GM23338 (cell line): Measurements from ENCODE around the gene KCNMB1.

Source experiments
- CREB1 ChIP-seq: fragments of 250-450 bp; sonication (Bioruptor Pico); IDR thresholded peaks from 2 replicates; pipeline ENCODE4 v1.5.0; 2020; ENCODE audit warnings: low read depth, mild to moderate bottlenecking, moderate library complexity
- EZH2 ChIP-seq: fragments of 200-600 bp; sonication (generic); IDR thresholded peaks from one replicate; pipeline ENCODE4 v1.8.0; 2017; ENCODE audit warnings: antibody characterized with exemption, mild to moderate bottlenecking, low read depth; ENCODE audit not compliant: unreplicated experiment
- EZH2phosphoT487 ChIP-seq: fragments of 200-600 bp; sonication (generic); IDR thresholded peaks from one replicate; pipeline ENCODE4 v1.8.1; 2018; ENCODE audit warnings: antibody characterized with exemption; ENCODE audit not compliant: unreplicated experiment
- POLR2AphosphoS5 ChIP-seq: IDR thresholded peaks from 2 replicates; pipeline ENCODE4 v1.6.1; 2016; ENCODE audit warnings: antibody characterized with exemption, low read depth
- TF ChIP-seq, protein P1 (sequence below), 2 experiments: fragments of 200-600 bp in 1 of 2; sonication (generic) in 1 of 2; conservative IDR thresholded peaks; 2 replicates each; pipeline versions ENCODE4 v1.5.1 to v1.6.1; 2016 to 2017; ENCODE audit warnings: antibody characterized with exemption in 2 of 2, low read depth in 2 of 2, mild to moderate bottlenecking in 2 of 2, moderate library complexity in 1 of 2
- TF ChIP-seq, protein P2 (sequence below): IDR thresholded peaks from one replicate; pipeline ENCODE4 v1.6.1; 2018; ENCODE audit warnings: antibody characterized with exemption; ENCODE audit not compliant: unreplicated experiment

- no peak for TF ChIP-seq EZH2phosphoT487
- TF ChIP-seq, protein P1, sequence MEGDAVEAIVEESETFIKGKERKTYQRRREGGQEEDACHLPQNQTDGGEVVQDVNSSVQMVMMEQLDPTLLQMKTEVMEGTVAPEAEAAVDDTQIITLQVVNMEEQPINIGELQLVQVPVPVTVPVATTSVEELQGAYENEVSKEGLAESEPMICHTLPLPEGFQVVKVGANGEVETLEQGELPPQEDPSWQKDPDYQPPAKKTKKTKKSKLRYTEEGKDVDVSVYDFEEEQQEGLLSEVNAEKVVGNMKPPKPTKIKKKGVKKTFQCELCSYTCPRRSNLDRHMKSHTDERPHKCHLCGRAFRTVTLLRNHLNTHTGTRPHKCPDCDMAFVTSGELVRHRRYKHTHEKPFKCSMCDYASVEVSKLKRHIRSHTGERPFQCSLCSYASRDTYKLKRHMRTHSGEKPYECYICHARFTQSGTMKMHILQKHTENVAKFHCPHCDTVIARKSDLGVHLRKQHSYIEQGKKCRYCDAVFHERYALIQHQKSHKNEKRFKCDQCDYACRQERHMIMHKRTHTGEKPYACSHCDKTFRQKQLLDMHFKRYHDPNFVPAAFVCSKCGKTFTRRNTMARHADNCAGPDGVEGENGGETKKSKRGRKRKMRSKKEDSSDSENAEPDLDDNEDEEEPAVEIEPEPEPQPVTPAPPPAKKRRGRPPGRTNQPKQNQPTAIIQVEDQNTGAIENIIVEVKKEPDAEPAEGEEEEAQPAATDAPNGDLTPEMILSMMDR (conservative IDR thresholded peaks at IDR 0.05; ENCODE audit: low read depth in 2 of 2) = peak; percentile 92 to 97
- TF ChIP-seq CREB1 (CRISPR knock-in tag) = 0 out of 2 replicates have a peak, but pooled peaks have one; percentile 5
- TF ChIP-seq, protein P2, sequence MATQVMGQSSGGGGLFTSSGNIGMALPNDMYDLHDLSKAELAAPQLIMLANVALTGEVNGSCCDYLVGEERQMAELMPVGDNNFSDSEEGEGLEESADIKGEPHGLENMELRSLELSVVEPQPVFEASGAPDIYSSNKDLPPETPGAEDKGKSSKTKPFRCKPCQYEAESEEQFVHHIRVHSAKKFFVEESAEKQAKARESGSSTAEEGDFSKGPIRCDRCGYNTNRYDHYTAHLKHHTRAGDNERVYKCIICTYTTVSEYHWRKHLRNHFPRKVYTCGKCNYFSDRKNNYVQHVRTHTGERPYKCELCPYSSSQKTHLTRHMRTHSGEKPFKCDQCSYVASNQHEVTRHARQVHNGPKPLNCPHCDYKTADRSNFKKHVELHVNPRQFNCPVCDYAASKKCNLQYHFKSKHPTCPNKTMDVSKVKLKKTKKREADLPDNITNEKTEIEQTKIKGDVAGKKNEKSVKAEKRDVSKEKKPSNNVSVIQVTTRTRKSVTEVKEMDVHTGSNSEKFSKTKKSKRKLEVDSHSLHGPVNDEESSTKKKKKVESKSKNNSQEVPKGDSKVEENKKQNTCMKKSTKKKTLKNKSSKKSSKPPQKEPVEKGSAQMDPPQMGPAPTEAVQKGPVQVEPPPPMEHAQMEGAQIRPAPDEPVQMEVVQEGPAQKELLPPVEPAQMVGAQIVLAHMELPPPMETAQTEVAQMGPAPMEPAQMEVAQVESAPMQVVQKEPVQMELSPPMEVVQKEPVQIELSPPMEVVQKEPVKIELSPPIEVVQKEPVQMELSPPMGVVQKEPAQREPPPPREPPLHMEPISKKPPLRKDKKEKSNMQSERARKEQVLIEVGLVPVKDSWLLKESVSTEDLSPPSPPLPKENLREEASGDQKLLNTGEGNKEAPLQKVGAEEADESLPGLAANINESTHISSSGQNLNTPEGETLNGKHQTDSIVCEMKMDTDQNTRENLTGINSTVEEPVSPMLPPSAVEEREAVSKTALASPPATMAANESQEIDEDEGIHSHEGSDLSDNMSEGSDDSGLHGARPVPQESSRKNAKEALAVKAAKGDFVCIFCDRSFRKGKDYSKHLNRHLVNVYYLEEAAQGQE = no peak
- TF ChIP-seq POLR2AphosphoS5 = no peak
- no peak for TF ChIP-seq EZH2
These were observed 45.9 kb upstream of the KCNMB1 start for GRCh38 chr5:170434966-170435605.
